Gastroesophageal sphincter (tissue), 3 donors: Measurements from ENCODE around the gene SEMA4G.
A peak's percentile ranks its signal among the peaks of the same experiment; 100 is the strongest.

ENCODE experiments used
- EP300 ChIP-seq: sonication (generic); formaldehyde crosslinking; IDR thresholded peaks from one replicate; pipeline ENCODE4 v1.6.1; 2017; ENCODE audit warnings: antibody characterized with exemption, mild to moderate bottlenecking
- POLR2AphosphoS5 ChIP-seq: sonication (generic); formaldehyde crosslinking; IDR thresholded peaks from one replicate; pipeline ENCODE4 v1.6.1; 2017; ENCODE audit warnings: antibody characterized with exemption
- TF ChIP-seq, protein P1 (sequence below), 4 experiments: fragments of 200-600 bp in 2 of 4; fragments of 450-650 bp in 2 of 4; sonication (generic) in 1 of 4; IDR thresholded peaks; one replicate each; pipeline ENCODE4 v1.5.1; 2017 to 2019; ENCODE audit warnings: antibody characterized with exemption in 4 of 4, mild to moderate bottlenecking in 2 of 4, moderate library complexity in 2 of 4

DNA sequence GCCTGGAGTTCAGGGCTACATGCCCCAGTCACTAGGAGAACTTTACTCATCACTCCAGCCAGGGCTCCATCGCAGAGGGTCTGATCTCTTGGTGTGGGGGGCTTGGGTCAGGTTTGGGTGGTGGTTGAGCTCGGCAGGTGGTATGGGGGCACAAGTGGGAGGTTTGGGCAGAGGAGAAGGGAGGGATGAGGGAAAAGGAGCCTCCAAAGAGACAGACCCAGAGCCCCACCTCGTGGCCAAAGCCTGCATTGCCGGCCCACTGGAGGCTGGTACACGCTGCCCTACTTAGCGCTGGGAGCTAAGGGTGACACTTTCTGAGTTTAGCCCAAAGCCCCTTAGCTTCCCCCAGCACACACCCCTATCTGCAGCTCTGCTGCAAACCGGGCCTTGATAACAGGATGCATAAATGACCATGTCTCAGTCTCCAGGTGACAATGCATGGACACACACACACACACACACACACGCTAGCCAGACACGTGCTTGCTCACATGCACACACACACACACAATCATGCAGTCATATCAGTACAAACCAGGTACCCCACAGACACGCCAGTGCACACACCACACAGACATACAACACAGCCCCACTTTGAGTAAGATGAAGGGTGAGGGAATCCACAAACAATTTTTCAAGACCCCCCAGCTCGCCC is 45.1 kb downstream of the SEMA4G start:
- TF ChIP-seq, protein P1, sequence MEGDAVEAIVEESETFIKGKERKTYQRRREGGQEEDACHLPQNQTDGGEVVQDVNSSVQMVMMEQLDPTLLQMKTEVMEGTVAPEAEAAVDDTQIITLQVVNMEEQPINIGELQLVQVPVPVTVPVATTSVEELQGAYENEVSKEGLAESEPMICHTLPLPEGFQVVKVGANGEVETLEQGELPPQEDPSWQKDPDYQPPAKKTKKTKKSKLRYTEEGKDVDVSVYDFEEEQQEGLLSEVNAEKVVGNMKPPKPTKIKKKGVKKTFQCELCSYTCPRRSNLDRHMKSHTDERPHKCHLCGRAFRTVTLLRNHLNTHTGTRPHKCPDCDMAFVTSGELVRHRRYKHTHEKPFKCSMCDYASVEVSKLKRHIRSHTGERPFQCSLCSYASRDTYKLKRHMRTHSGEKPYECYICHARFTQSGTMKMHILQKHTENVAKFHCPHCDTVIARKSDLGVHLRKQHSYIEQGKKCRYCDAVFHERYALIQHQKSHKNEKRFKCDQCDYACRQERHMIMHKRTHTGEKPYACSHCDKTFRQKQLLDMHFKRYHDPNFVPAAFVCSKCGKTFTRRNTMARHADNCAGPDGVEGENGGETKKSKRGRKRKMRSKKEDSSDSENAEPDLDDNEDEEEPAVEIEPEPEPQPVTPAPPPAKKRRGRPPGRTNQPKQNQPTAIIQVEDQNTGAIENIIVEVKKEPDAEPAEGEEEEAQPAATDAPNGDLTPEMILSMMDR (IDR thresholded peaks at IDR 0.05) = peak in 3 of 4 experiments; percentile 94 to 96 (median 94)
- no peak for TF ChIP-seq EP300
- no peak for TF ChIP-seq POLR2AphosphoS5
